Lung (tissue), 16 donors: Measurements from ENCODE around the gene ZNF219. TPM values are rescaled to one million over a fixed set of nuclear protein-coding genes. Genes with fewer than 3 reads are reported as not detected.
A peak's percentile ranks its signal among the peaks of the same experiment; 100 is the strongest.

Experiments used
- ATAC-seq: fragments of 200-7000 bp; cut with Tn5 transposase; one replicate; pipeline ENCODE4 v1.9.1; 2020; ENCODE audit warnings: moderate number of reproducible peaks; ENCODE audit not compliant: insufficient read depth, low FRiP score
- DNase-seq, 3 donors: peaks; one replicate each; pipeline ENCODE4 v3.0.0-alpha.2; 2013 to 2017
- H3K27ac ChIP-seq, 2 donors: one replicate each; pipeline ENCODE4 v1.5.1; 2013; ENCODE audit warnings: mild to moderate bottlenecking in 2 of 2, moderate library complexity in 2 of 2, control low read depth in 1 of 2, inconsistent platforms in 1 of 2, low read depth in 1 of 2, low read length in 1 of 2
- H3K27me3 ChIP-seq, 3 donors: one replicate each; pipeline ENCODE4 v1.5.1; 2013; ENCODE audit warnings: low read length in 2 of 3; ENCODE audit not compliant: control insufficient read depth in 3 of 3, insufficient read depth in 3 of 3
- H3K36me3 ChIP-seq, 4 donors: one replicate each; pipeline ENCODE4 v1.5.1; 2013; ENCODE audit warnings: low read length in 4 of 4, mild to moderate bottlenecking in 1 of 4, moderate library complexity in 1 of 4; ENCODE audit not compliant: control insufficient read depth in 4 of 4, insufficient read depth in 4 of 4
- H3K4me1 ChIP-seq, 5 donors: one replicate each; pipeline ENCODE4 v1.5.1; 2013; ENCODE audit warnings: low read length in 5 of 5, mild to moderate bottlenecking in 2 of 5, moderate library complexity in 1 of 5; ENCODE audit not compliant: control insufficient read depth in 5 of 5, insufficient read depth in 5 of 5
- H3K4me3 ChIP-seq: one replicate; pipeline ENCODE4 v1.5.1; 2013; ENCODE audit warnings: mild to moderate bottlenecking, control low read depth, moderate library complexity
- H3K9ac ChIP-seq, 2 donors: one replicate each; pipeline ENCODE4 v1.5.1; 2013; ENCODE audit warnings: low read length in 2 of 2, control low read depth in 1 of 2; ENCODE audit not compliant: insufficient read depth in 1 of 2
- H3K9me3 ChIP-seq, 4 donors: one replicate each; pipeline ENCODE4 v1.5.1; 2013; ENCODE audit warnings: low read length in 3 of 4, mild to moderate bottlenecking in 1 of 4, moderate library complexity in 1 of 4; ENCODE audit not compliant: control insufficient read depth in 4 of 4, insufficient read depth in 3 of 4
- CTCF ChIP-seq: IDR thresholded peaks from 2 replicates; pipeline ENCODE4 v1.5.1; 2012; ENCODE audit warnings: mild to moderate bottlenecking; ENCODE audit errors: control extremely low read depth, extremely low read depth
- WGBS, 2 donors: extraction: QIAGEN DNeasy Blood & Tissue Kit; methylation state at CpG; one replicate each; pipeline ENCODE4 v1.1.7; 2013; 5-methylcytosine and 5-hydroxymethylcytosine counted together
- long read RNA-seq, 5 donors: transcript quantifications; one replicate each; lab custom pipeline, GENCODE V29; 2026
- polyA plus RNA-seq, 2 donors: library from polyadenylated mRNA; stranded (reverse); fragments of 200-250 nt; gene quantifications; one replicate each; pipeline ENCODE4 v1.2.1, GENCODE V29; 2013
- total RNA-seq, 2 donors: library from RNA; depleted of rRNA in 1 of 2; stranded (reverse); fragments of >200 nt in 1 of 2; gene quantifications; one replicate each; pipeline ENCODE4 v1.2.1, GENCODE V29; 2014 to 2021
- donor health status: control.
- donor health status: control.
- donor health status: Bipolar disorder and iron deficiency.
- donor health status: healthy.
- donor health status: DM: yes; HTN: yes; CAD: no.

Gene ZNF219
- total RNA-seq (10 to 100 TPM in 1 of 2 donors, 1 to 10 TPM in 1; 8.0 to 48.5 TPM), polyA plus RNA-seq (10 to 100 TPM; 21.6 to 38.3 TPM)
- long read RNA-seq, donor 1, partial matches to known transcripts, result 31 of 38 reads
- long read RNA-seq, donor 1, other reads (novel, unspliced or antisense), result 0 of 38 reads
- long read RNA-seq, donor 2, partial matches to known transcripts, result 0 of 2 reads
- long read RNA-seq, donor 2, other reads (novel, unspliced or antisense), result 0 of 2 reads
- long read RNA-seq, donor 3, partial matches to known transcripts, result 14 of 18 reads
- long read RNA-seq, donor 3, other reads (novel, unspliced or antisense), result 0 of 18 reads
- long read RNA-seq, donor 4, partial matches to known transcripts, result 7 of 11 reads
- long read RNA-seq, donor 4, other reads (novel, unspliced or antisense), result 0 of 11 reads
- long read RNA-seq, donor 5, partial matches to known transcripts, result 29 of 36 reads
- long read RNA-seq, donor 5, other reads (novel, unspliced or antisense), result 0 of 36 reads

- TF ChIP-seq CTCF, result no peak
Measured at GRCh38 chr14:21098076-21098891, at the start of gene ZNF219. TSS of gene ZNF219 (minus strand) at chr14:21098655. CDS start at chr14:21093591, 5,064 bp downstream.

GRCh38 chr14:21145437-21145836 lies 47.0 kb upstream of the ZNF219 start:
- H3K9me3 ChIP-seq, result peaks cover 0 to 3% (median 0%) of the 10 kb centered on the region in 4 donors
- no peak overlapping the region for H3K9ac ChIP-seq
- no peak for TF ChIP-seq CTCF
- H3K4me1 ChIP-seq, result no peaks in the 10 kb centered on the region
- H3K27ac ChIP-seq, result no peak overlapping the region
- no peaks in the 10 kb centered on the region for H3K27me3 ChIP-seq
- ATAC-seq (no peak), DNase-seq (no peak)
- no peaks in the 10 kb centered on the region for H3K36me3 ChIP-seq
- no peak overlapping the region for H3K4me3 ChIP-seq

More at GRCh38 chr14:21098076-21098891, at the start of gene ZNF219:
- peak within 1 kb of the TSS; percentile 58 for H3K4me3 ChIP-seq
- peaks cover 6 to 31% (median 13%) of the 10 kb centered on the region in 5 donors for H3K4me1 ChIP-seq
- DNase-seq (peak; percentile 61 to 75 (median 69)), ATAC-seq (peak; percentile 8)
- H3K9me3 ChIP-seq, result no peaks in the 10 kb centered on the region
- WGBS, 2 donors, result 1 to 2% methylated on average over 26 to 85 of the region's 90 CpGs
- peak within 1 kb of the TSS; percentile 91 to 92 for H3K27ac ChIP-seq
- H3K9ac ChIP-seq, result peak within 1 kb of the TSS; percentile 70 to 77
- H3K36me3 ChIP-seq, result no peaks in the 10 kb centered on the region
- no peaks in the 10 kb centered on the region for H3K27me3 ChIP-seq

GRCh38 chr14:21142357-21142756 lies 43.9 kb upstream of the ZNF219 start:
- Histone ChIP-seq H3K9me3 (no peaks in the 10 kb centered on the region), H3K27ac (no peak overlapping the region), H3K9ac (no peak overlapping the region), H3K4me3 (no peak overlapping the region), H3K4me1 (no peaks in the 10 kb centered on the region), H3K27me3 (no peaks in the 10 kb centered on the region), H3K36me3 (no peaks in the 10 kb centered on the region)
- ATAC-seq (no peak), DNase-seq (no peak)
- TF ChIP-seq CTCF, result no peak
- 93 to 95% methylated on average over 1 of the region's 1 CpG for WGBS, 2 donors
